ENCODE data around the gene ALKBH6. TPM values are rescaled to one million over a fixed set of nuclear protein-coding genes. Genes with fewer than 3 reads are reported as not detected.

Gene ALKBH6
- total RNA-seq, 1 donor from 2014 or later = 12.3 TPM

Other genes with a start within 250 kb of the ALKBH6 start
- 4.7 and 4.8 TPM in 2 replicates for gene ARHGAP33, start 238.6 kb downstream of the ALKBH6 start, total RNA-seq
- gene PRODH2, start 201.4 kb downstream of the ALKBH6 start, total RNA-seq = not detected in 2 replicates
- gene NPHS1, start 161.7 kb downstream of the ALKBH6 start, total RNA-seq = not detected in 2 replicates
- gene KIRREL2, start 157.3 kb downstream of the ALKBH6 start, total RNA-seq = not detected in 2 replicates
- gene APLP1, start 145.6 kb downstream of the ALKBH6 start, total RNA-seq = 1.9 and 2.5 TPM in 2 replicates
- 2.7 and 3.2 TPM in 2 replicates for gene NFKBID, start 113.7 kb downstream of the ALKBH6 start, total RNA-seq
- gene HCST, start 111.7 kb downstream of the ALKBH6 start, total RNA-seq = 0.19 TPM in 1 of 2 replicates, not detected in the other
- not detected in 2 replicates for gene TYROBP, start 105.9 kb downstream of the ALKBH6 start, total RNA-seq
- 3.6 and 3.7 TPM in 2 replicates for gene LRFN3, start 77.8 kb downstream of the ALKBH6 start, total RNA-seq
- 10.1 and 19.6 TPM in 2 replicates for gene SDHAF1, start 19.0 kb downstream of the ALKBH6 start, total RNA-seq
- gene SYNE4, start 5.4 kb downstream of the ALKBH6 start, total RNA-seq = 0.17 TPM in 1 of 2 replicates, not detected in the other
- 6.7 and 7.8 TPM in 2 replicates for gene CLIP3, start 18.7 kb upstream of the ALKBH6 start, total RNA-seq
- gene THAP8, start 40.1 kb upstream of the ALKBH6 start, total RNA-seq = 1.6 and 2.6 TPM in 2 replicates
- gene WDR62, start 40.7 kb upstream of the ALKBH6 start, total RNA-seq = 2.2 and 8.0 TPM in 2 replicates
- not detected in 2 replicates for gene OVOL3, start 96.9 kb upstream of the ALKBH6 start, total RNA-seq
- 42.9 and 71.1 TPM in 2 replicates for gene POLR2I, start 100.7 kb upstream of the ALKBH6 start, total RNA-seq
- gene TBCB, start 101.3 kb upstream of the ALKBH6 start, total RNA-seq = 201 and 226 TPM in 2 replicates
- 314 and 443 TPM in 2 replicates for gene CAPNS1, start 125.9 kb upstream of the ALKBH6 start, total RNA-seq
- gene COX7A1, start 138.2 kb upstream of the ALKBH6 start, total RNA-seq = 7.1 and 24.0 TPM in 2 replicates
- 2.4 and 6.5 TPM in 2 replicates for gene ZNF565, start 200.5 kb upstream of the ALKBH6 start, total RNA-seq
- 123 and 131 TPM in 2 replicates for gene ZNF146, start 200.9 kb upstream of the ALKBH6 start, total RNA-seq